GM19455 (cell line): ENCODE results near the gene PARP1.
"Not testable (repeated sequence)": the region's sequence is repeated elsewhere in the genome, so short reads cannot be mapped to it uniquely, and the experiment has no call there.

Source experiments
- ATAC-seq: cut with Tn5 transposase; IDR thresholded peaks from one replicate; pipeline ENCODE4 v1.9.1; 2021; ENCODE audit not compliant: unreplicated experiment

The PARP1 gene

DNA sequence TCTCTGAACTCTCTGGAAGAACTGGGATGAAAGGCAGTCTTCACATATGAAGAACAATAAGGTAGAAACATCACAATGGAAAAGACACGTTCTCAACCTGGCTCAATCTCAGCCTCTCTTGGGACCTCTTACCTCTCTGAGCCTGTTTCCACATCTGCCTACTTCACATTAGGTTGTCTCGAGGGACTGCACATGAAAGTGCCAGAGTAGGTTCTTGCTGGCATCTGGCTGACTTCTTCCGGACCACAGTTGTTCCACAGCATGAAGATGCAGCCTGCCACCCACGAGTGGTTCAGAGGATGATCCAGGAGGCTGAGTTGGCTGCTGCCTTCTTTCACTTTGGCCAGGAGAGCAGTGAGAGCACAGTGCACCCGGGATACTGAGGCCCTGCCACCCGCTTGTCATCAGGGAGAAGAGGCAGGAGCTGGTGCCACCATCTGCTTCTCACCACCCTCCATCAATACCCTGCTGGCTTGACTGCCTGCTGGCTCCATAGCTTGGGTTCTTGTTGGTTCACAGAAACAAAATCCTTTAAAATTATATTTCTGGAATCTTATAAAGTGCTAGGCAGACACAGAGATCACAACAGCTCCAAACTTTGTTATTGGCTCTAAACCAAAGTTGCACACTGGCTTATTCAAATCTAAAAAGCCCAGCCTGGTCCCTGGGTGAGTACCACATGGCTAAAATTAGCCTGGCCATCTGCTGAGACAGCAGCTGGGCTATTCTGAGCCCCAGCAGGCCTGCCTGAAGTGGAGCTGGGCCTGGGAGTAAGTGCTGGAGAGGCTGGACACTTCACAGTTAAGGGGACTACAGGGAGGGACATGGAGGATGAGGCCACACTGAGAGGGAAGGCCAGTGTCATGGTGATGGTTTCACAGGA lies 52.0 kb downstream of the PARP1 start:
- no peak for ATAC-seq

DNA sequence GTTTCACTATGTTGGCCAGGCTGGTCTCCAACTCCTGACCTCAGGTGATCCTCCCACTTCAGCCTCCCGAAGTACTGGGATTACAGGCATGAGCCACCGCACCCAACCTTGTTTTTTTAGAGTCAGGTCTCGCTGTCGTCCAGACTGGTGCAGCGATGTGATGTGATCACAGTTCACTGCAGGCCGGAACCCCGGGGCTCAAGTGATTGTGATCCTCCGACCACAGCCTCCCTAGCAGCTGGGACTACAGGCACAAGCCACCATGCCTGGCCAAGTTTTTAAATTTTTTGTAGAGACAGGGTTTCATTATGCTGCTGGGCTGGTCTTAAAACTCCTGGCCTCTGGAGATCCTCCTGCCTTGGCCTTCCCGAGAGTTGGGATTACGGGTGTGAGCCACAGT lies 52.9 kb downstream of the PARP1 start:
- no peak for ATAC-seq

DNA sequence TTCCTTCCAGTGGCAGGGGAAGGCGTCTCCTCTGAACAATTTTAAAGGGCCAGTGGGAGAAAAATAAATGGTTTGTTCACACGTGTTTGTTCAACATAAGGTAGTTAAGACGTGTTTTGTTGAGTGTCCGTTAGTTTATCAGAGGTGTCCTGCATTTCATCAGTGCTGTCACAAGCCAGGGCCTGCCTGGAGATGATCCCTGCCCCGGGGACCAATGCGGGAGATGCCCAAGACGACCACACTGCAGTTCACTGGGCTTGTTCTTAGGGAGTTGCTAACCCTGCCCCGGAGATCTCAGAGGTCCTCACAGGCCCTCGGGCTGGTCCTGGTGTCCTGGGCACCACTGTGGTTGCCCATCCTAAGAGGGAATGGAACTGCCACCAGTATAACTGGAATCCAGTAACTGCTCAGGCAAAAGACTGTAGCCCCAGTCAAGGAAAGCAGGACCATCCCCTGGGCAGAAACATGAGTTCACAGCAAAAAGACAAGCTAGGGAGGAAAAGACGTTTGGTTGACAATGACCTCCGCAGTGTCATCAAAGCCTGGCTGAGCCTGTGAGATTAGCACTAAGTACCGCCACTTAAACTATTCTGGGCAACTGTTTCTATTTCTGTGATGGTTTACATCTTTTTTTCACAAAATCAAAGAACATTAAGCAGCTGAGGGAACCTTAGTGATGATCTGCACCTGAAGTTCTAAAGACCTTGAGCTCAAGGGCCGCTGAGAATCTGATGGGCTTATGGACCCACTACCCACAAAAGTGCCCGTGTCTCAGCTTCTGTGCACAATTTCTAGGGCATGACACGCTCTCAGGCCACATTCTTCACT lies 54.0 kb downstream of the PARP1 start:
- ATAC-seq: no peak

DNA sequence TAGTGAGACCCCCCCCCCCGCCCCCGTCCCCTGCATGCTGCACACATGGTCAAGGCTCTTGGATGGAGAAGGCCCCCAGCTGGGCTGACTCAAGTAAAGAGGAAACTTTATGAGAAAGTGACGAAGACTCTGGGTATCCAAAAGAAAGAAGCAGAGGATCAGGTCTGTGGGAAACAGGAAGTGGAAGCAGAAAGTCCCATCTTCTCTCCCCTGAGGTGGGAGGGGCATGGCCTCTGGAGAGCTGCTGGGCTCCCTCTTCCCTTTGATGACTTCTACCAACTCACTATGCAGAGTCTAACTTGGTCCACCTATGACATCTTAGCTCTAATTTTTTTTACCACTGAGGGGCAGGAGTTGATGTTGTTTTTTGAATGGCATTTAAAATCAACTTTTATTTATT lies 56.2 kb downstream of the PARP1 start:
- no peak for ATAC-seq

GRCh38 chr1:226350519-226350865 lies 57.4 kb downstream of the PARP1 start:
- no peak for ATAC-seq

DNA sequence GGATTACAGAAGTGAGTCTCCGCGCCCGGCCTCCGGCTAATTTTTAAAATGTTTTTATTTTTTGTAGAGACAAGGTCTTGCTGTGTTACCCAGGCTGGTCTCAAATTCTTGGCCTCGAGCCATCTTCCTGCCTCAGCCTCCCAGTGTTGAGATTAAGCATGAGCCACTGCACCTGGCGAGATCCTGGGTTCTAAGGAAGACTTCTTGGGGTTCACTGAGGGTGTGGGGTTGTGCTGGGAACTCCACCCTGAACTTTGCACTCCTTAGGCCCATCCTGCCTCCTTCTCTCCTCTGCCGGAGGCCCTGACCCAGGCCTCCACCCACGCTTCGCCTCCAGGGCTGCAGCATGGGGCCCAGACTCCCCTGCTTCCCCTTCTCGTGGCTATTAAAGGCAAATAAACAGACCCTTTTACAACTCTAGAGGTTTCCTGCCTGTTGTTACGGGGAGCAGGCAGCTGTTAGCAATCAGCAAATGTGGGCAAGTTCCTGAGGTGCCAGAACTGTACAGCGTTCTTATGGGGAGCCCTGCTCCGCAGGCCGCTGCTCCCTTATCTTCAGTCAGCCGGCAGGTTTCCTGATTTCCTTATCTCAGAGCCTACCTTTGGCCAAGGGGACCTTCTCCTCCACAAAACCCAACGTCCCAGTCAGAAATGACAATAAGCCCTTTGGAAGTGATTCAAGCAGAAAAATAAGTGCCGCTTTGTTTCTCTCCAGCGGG lies 57.9 kb downstream of the PARP1 start:
- no peak for ATAC-seq

DNA sequence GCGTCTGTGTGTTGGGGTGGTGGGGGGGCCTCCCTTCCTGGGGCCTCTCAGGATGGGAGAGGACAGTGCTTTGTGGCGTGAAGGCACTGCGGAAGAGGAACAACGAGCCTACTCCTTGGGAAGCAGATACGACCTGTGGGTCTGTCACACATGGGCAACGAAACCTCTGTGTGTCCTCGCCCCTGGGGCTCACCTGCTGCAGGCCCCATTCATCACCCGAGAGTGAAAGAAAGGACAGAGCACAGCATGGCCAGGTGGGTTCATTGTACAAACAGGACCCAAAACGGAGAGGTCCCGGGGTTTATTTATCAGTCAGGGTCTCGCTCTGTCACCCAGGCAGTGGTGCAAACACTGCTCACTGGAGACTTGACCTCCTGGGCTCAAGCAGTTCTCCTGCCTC lies 58.8 kb downstream of the PARP1 start:
- no peak for ATAC-seq

GRCh38 chr1:226344441-226345259 lies 63.2 kb downstream of the PARP1 start:
- ATAC-seq: no peak

DNA sequence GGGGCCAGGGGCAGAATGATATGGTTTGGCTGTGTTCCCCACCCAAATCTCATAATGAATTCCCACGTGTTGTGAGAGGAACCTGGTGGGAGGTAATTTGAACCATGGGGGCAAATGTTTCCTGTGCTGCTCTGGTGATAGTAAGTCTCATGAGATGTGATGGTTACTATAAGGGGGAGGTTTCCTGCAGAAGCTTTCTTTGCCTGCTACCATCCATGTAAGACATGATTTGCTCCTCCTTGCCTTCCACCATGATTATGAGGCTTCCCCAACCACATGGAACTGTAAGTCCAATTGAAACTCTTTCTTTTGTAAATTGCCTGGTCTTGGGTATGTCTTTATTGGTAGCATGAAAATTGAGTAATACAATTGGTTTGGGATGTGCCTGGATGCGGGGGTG lies 65.2 kb downstream of the PARP1 start:
- ATAC-seq: no peak

DNA sequence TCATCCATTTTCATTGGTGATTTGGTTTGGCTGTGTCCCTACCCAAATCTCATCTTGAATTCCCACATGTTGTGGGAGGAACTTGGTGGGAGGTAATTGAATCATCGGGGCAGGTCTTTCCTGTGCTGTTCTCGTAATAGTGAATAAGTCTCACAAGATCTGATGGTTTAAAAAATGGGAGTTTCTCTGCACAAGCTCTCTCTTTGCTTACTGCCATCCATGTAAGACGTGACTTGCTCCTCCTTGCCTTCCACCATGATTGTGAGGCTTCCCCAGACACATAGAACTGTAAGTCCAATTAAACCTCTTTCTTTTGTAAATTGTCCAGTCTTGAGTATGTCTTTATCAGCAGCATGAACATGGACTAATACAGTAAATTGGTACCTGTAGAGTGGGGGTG lies 67.8 kb downstream of the PARP1 start:
- not testable (repeated sequence) for ATAC-seq

GRCh38 chr1:226337276-226337875 lies 70.5 kb downstream of the PARP1 start:
- no peak for ATAC-seq

DNA sequence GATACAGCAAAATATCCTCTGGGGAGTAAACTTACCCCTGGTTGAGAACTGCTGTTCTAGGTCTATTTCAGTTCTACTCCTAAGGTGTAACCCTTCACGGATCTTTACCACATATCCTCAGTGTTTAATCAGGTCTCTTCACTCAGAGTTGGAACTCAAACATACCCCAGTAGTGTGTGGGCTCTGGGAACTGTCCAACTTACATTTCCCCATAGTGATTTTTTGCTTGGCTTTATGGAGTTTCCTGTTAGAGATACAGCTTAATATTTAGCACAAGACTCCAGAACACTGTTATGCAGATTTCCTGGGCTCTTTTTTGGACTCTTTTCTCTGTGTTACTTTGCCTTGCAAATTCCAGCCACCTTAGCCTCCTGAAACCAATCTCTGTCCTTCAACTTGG lies 72.2 kb downstream of the PARP1 start:
- ATAC-seq: no peak

DNA sequence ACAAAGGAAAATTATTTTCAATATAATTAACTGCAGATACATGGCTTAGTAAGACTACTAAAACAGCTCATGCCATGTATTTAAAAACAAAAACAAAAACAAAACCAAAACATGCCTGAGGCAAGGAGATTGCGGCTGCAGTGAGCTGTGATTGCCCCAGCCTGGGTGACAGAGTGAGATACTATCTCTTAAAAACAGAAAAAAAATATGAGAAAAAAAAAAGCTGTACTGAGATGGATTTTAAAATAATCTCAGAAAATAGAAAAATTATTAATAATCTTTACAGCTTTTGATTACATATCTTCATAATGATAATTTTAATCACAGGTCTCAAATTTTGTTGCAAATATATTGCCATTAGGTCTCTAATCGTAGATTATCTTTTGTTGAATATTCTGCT lies 74.9 kb downstream of the PARP1 start:
- no peak for ATAC-seq

DNA sequence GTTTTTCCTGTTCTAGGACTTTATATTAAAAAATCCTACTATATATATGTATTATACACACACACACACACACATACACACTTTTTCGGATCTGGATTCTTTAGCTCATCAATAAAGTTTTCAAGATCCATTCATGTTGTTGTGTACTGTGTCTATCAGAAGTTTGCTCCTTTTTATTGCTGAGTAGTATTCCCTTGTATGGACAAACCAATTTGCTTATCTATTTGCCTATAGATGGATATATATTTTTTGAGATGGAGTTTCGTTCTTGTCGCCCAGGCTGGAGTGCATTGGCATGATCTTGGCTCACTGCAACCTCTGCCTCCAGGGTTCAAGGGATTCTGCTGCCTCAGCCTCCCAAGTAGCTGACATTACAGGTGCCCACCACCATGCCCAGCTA lies 78.7 kb downstream of the PARP1 start:
- ATAC-seq: no peak

DNA sequence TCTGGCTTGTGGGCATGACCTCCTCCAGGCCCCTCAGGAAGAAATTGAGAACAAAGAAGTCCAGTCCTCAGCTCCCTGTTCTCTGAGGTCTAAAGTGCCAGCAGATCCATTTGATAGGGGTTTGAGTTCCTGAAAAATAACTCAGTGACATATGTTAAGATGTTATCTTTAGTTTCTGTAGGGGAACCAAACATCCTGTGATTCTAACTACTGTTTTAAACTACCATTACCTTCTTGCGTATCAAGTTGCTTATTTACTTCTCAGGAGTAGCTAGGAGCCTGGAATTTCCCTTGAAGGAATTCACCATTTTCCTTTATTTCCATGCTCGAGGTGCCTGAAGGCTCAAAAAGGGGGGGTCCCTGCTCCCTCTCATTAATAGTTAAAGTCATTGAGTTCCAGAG lies 80.1 kb downstream of the PARP1 start:
- no peak for ATAC-seq

DNA sequence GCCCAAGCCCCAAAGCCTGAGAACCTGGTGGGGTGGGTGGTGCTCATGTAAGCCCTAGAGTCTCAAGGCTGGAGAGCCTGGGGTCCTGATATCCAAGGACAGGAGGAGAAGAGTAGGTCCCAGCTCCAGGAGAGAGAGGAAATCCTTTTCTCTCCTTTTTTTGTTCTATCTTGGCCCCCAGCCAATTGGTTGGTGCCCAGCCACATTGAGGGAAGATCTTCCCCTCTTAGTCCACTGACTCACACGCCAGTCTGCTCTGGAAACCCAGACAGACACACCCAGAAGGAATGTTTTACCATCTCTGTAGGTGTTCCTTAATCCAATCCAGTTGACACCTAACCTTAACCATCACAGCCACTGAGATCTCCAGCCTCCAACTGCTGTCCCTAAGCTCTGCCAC lies 82.7 kb downstream of the PARP1 start:
- ATAC-seq: no peak

- no peak for ATAC-seq
These were observed 83.4 kb downstream of the PARP1 start for GRCh38 chr1:226324479-226324878.

DNA sequence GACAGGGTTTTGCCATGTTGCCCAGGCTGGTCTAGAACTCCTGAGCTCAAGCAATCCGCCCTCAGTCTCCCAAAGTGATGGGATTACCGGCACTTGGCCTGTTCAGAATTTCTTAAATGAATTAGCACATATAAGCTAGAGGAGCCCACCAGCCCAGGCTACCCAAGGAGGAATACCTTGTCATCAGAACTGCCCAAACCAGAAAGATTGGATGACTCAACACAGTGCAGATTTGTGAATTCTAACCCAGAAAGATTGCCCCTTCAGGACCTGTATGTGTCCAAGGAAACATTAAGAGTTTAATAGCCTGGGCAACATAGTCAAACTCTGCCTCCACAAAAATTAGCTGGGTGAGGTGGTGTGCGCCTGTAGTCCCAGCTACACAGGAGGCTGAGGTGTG lies 84.9 kb downstream of the PARP1 start:
- ATAC-seq: no peak

DNA sequence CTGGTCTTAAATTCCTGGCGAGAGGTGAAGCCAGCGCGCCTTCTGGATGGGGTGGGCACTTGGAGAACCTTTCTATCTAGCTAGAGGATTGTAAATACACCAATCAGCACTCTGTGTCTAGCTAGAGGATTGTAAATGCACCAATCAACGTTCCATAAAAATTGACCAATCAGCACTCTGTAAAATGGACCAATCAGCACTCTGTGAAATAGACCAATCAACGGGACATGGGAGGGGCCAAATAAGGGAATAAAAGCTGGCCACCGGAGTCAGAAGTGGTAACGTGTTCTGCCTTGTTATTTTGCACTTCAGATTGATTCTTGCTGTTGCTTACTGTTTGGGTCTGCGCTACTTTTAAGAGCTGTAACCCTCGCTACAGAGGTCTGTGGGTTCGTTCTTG lies 87.0 kb downstream of the PARP1 start:
- no peak for ATAC-seq

GRCh38 chr1:226318471-226318870 lies 89.4 kb downstream of the PARP1 start:
- ATAC-seq: no peak
